ENCODE data around the gene UTS2. TPM values are rescaled to one million over a fixed set of nuclear protein-coding genes. Genes with fewer than 3 reads are reported as not detected.

UTS2 gene
- total and polyA plus RNA-seq, 4 experiments from 2014 or later, result 0.33 to 1.1 (median 0.61) TPM; not detected in 1

GRCh38 chr1:7811476-7811875, 41.4 kb downstream of the UTS2 start:
- no peak for DNase-seq
- intact Hi-C loops (cut with micrococcal nuclease), result no loop called here
- H3K27ac Mint-ChIP-seq, result no peak overlapping the region
- Histone ChIP-seq H3K27me3 (ENCODE audit: insufficient read depth, low read length) (no peaks in the 10 kb centered on the region), H3K27ac (ENCODE audit: low read depth, low read length) (no peak overlapping the region), H3K36me3 (ENCODE audit: insufficient read depth, low read length) (peaks cover 17% of the 10 kb centered on the region), H3K4me1 (ENCODE audit: insufficient read depth, low read length) (no peaks in the 10 kb centered on the region), H3K9me3 (ENCODE audit: control insufficient read depth in 1 of 2, low read length in 2 of 2) (peaks cover 4 to 7% of the 10 kb centered on the region in 2 donors), H3K4me3 (ENCODE audit: low read length in 2 of 2) (no peak overlapping the region)
- POLR2A ChIA-PET (ENCODE audit: partially characterized antibody), result no interaction called here
- peaks cover 0 to 17% (median 16%) of the 10 kb centered on the region in 8 donors for H3K9me3 Mint-ChIP-seq
- peaks cover 53 to 55% of the 10 kb centered on the region in 2 donors for H3K36me3 Mint-ChIP-seq
- H3K4me3 Mint-ChIP-seq, result no peak overlapping the region
- H3K4me1 Mint-ChIP-seq, result no peaks in the 10 kb centered on the region
- CTCF ChIA-PET (ENCODE audit: partially characterized antibody), result interaction anchor here (1.0 to 1.3 kb wide), 2 partner anchors 59 to 90 kb away, joined by 3 read pairs; no protein-coding TSS in a partner anchor
- H3K27me3 Mint-ChIP-seq, result no peaks in the 10 kb centered on the region

- intact Hi-C loops (cut with micrococcal nuclease), result no loop called here
- POLR2A ChIA-PET (ENCODE audit: partially characterized antibody), result no interaction called here
These were observed 42.5 kb downstream of the UTS2 start for GRCh38 chr1:7810395-7810794.

GRCh38 chr1:7809742-7810141, 43.1 kb downstream of the UTS2 start:
- H3K27me3 ChIP-seq (ENCODE audit: insufficient read depth, low read length), result no peaks in the 10 kb centered on the region
- H3K36me3 ChIP-seq (ENCODE audit: insufficient read depth, low read length), result peaks cover 17% of the 10 kb centered on the region
- DNase-seq, result no peak
- H3K4me1 Mint-ChIP-seq, result no peaks in the 10 kb centered on the region
- H3K27ac ChIP-seq (ENCODE audit: low read depth, low read length), result no peak overlapping the region
- no peaks in the 10 kb centered on the region for H3K27me3 Mint-ChIP-seq
- intact Hi-C loops (cut with micrococcal nuclease), result loop anchor here (5.0 kb wide), 1 partner anchor 538 kb away; no protein-coding TSS in a partner anchor
- ChIA-PET POLR2A (ENCODE audit: partially characterized antibody) (no interaction called here), CTCF (ENCODE audit: partially characterized antibody) (no interaction called here)
- peaks cover 57 to 59% of the 10 kb centered on the region in 2 donors for H3K36me3 Mint-ChIP-seq
- H3K9me3 Mint-ChIP-seq, result peaks cover 0 to 17% (median 16%) of the 10 kb centered on the region in 8 donors
- H3K4me3 ChIP-seq (ENCODE audit: low read length in 2 of 2), result no peak overlapping the region
- no peaks in the 10 kb centered on the region for H3K4me1 ChIP-seq (ENCODE audit: insufficient read depth, low read length)
- H3K9me3 ChIP-seq (ENCODE audit: control insufficient read depth in 1 of 2, low read length in 2 of 2), result peaks cover 4 to 7% of the 10 kb centered on the region in 2 donors
- no peak overlapping the region for H3K4me3 Mint-ChIP-seq
- H3K27ac Mint-ChIP-seq, result no peak overlapping the region

More at GRCh38 chr1:7810395-7810794, 42.5 kb downstream of the UTS2 start:
- Histone ChIP-seq H3K9me3 (ENCODE audit: control insufficient read depth in 1 of 2, low read length in 2 of 2) (peaks cover 4 to 7% of the 10 kb centered on the region in 2 donors), H3K27ac (ENCODE audit: low read depth, low read length) (no peak overlapping the region), H3K4me3 (ENCODE audit: low read length in 2 of 2) (no peak overlapping the region), H3K4me1 (ENCODE audit: insufficient read depth, low read length) (no peaks in the 10 kb centered on the region), H3K27me3 (ENCODE audit: insufficient read depth, low read length) (no peaks in the 10 kb centered on the region), H3K36me3 (ENCODE audit: insufficient read depth, low read length) (peaks cover 17% of the 10 kb centered on the region)
- DNase-seq, result no peak
- H3K4me1 Mint-ChIP-seq, result no peaks in the 10 kb centered on the region
- H3K4me3 Mint-ChIP-seq, result no peak overlapping the region
- H3K27ac Mint-ChIP-seq, result no peak overlapping the region
- H3K9me3 Mint-ChIP-seq, result peaks cover 0 to 17% (median 16%) of the 10 kb centered on the region in 8 donors
- H3K27me3 Mint-ChIP-seq, result no peaks in the 10 kb centered on the region
- peaks cover 53 to 58% of the 10 kb centered on the region in 2 donors for H3K36me3 Mint-ChIP-seq
- CTCF ChIA-PET (ENCODE audit: partially characterized antibody), result no interaction called here

GRCh38 chr1:7808253-7808844, 44.5 kb downstream of the UTS2 start:
- Mint-ChIP-seq H3K27me3 (no peaks in the 10 kb centered on the region), H3K36me3 (peaks cover 54 to 58% of the 10 kb centered on the region in 2 donors)

GRCh38 chr1:7805460-7805859, 47.4 kb downstream of the UTS2 start:
- Histone ChIP-seq H3K9me3 (ENCODE audit: control insufficient read depth in 1 of 2, low read length in 2 of 2) (no peaks in the 10 kb centered on the region), H3K36me3 (ENCODE audit: insufficient read depth, low read length) (peaks cover 16% of the 10 kb centered on the region), H3K4me1 (ENCODE audit: insufficient read depth, low read length) (no peaks in the 10 kb centered on the region), H3K27ac (ENCODE audit: low read depth, low read length) (no peak overlapping the region), H3K27me3 (ENCODE audit: insufficient read depth, low read length) (no peaks in the 10 kb centered on the region), H3K4me3 (ENCODE audit: low read length in 2 of 2) (no peak overlapping the region)
- intact Hi-C loops (cut with micrococcal nuclease), result loop anchor here (5.0 kb wide), 1 partner anchor 542 kb away; no protein-coding TSS in a partner anchor
- H3K27ac Mint-ChIP-seq, result no peak overlapping the region
- CTCF ChIA-PET (ENCODE audit: partially characterized antibody), result no interaction called here
- no peak for DNase-seq
- POLR2A ChIA-PET (ENCODE audit: partially characterized antibody), result no interaction called here
- no peaks in the 10 kb centered on the region for H3K27me3 Mint-ChIP-seq
- no peaks in the 10 kb centered on the region for H3K9me3 Mint-ChIP-seq
- no peak overlapping the region for H3K4me3 Mint-ChIP-seq
- peaks cover 37 to 45% of the 10 kb centered on the region in 2 donors for H3K36me3 Mint-ChIP-seq
- no peaks in the 10 kb centered on the region for H3K4me1 Mint-ChIP-seq

More at GRCh38 chr1:7808253-7808844, 44.5 kb downstream of the UTS2 start:
- Mint-ChIP-seq H3K27ac (no peak overlapping the region), H3K9me3 (peaks cover 0 to 8% (median 6%) of the 10 kb centered on the region in 8 donors), H3K4me3 (no peak overlapping the region), H3K4me1 (no peaks in the 10 kb centered on the region)
- intact Hi-C loops (cut with micrococcal nuclease), result loop anchor here (5.0 kb wide), 1 partner anchor 539 kb away; no protein-coding TSS in a partner anchor
- Histone ChIP-seq H3K4me3 (ENCODE audit: low read length in 2 of 2) (no peak overlapping the region), H3K9me3 (ENCODE audit: control insufficient read depth in 1 of 2, low read length in 2 of 2) (peaks cover 2 to 4% of the 10 kb centered on the region in 2 donors), H3K36me3 (ENCODE audit: insufficient read depth, low read length) (peaks cover 17% of the 10 kb centered on the region), H3K27ac (ENCODE audit: low read depth, low read length) (no peak overlapping the region), H3K27me3 (ENCODE audit: insufficient read depth, low read length) (no peaks in the 10 kb centered on the region), H3K4me1 (ENCODE audit: insufficient read depth, low read length) (no peaks in the 10 kb centered on the region)
- CTCF ChIA-PET (ENCODE audit: partially characterized antibody), result interaction anchor here (0.6 to 1.2 kb wide), 5 partner anchors 16 to 167 kb away, joined by 3 to 6 read pairs (median 3); no protein-coding TSS in a partner anchor
- POLR2A ChIA-PET (ENCODE audit: partially characterized antibody), result no interaction called here
- peak in 2 of 5 donors; percentile 14 to 15 for DNase-seq

Other genes with a start within 250 kb of the UTS2 start
- 10 to 100 TPM; 53.3 to 67.0 TPM for gene VAMP3, start 81.8 kb downstream of the UTS2 start, total RNA-seq
- gene VAMP3, start 81.8 kb downstream of the UTS2 start, polyA plus RNA-seq, result 10 to 100 TPM; 45.6 to 50.5 TPM
- gene PER3, start 68.8 kb downstream of the UTS2 start, total RNA-seq, result 1 to 10 TPM; 7.4 to 7.9 TPM
- gene PER3, start 68.8 kb downstream of the UTS2 start, polyA plus RNA-seq, result 1 to 10 TPM; 3.5 to 4.9 TPM
- under 1 TPM; 0.15 to 0.53 TPM for gene TNFRSF9, start 87.8 kb upstream of the UTS2 start, total RNA-seq
- under 1 TPM in 1 of 2 donors, not detected in 1; 0.56 TPM for gene TNFRSF9, start 87.8 kb upstream of the UTS2 start, polyA plus RNA-seq
- gene PARK7, start 108.6 kb upstream of the UTS2 start, total RNA-seq, result 100 to 1,000 TPM; 112 to 122 TPM
- 100 to 1,000 TPM; 342 to 381 TPM for gene PARK7, start 108.6 kb upstream of the UTS2 start, polyA plus RNA-seq
- 1 to 10 TPM; 1.0 TPM for gene ERRFI1, start 173.2 kb upstream of the UTS2 start, total RNA-seq
- gene ERRFI1, start 173.2 kb upstream of the UTS2 start, polyA plus RNA-seq, result under 1 TPM; 0.18 to 0.73 TPM

All from CD4-positive, alpha-beta memory T cell (primary cell).